ENCODE measurements around the gene PLCB3. TPM values are rescaled to one million over a fixed set of nuclear protein-coding genes. Genes with fewer than 3 reads are reported as not detected.

The PLCB3 gene
- total RNA-seq, 8 experiments from 2014 or later = 5.6 to 29.5 (median 9.8) TPM

- Histone ChIP-seq H3K4me3 (peak overlapping the region; percentile 80 to 96 (median 88)), H3K27ac (peak overlapping the region; percentile 47 to 79), H3K4me1 (replicated peaks in 1 of 2) (peaks cover 11 to 14% of the 10 kb centered on the region in 2 donors)
- ATAC-seq (replicated peaks in 6 of 8) = peak in 3 of 8 experiments; percentile 0 to 9 (median 2)
- 0 to 87% (median 50%) methylated on average over 1 to 7 of the region's 40 CpGs; no CpG with 5 or more reads in 5 of the 10 experiments for WGBS, 10 experiments
- in situ Hi-C loops (cut with MboI; ENCODE audit: low pct_unique_long_range_greater_than_20kb in 2 of 9, low sequenced_read_pairs in 9 of 9, unreplicated experiment in 9 of 9) = no loop called here
Observed at GRCh38 chr11:64285885-64286800, 34.8 kb downstream of the PLCB3 start.

- Histone ChIP-seq H3K27ac (no peak overlapping the region), H3K4me1 (replicated peaks in 1 of 2) (peaks cover 13 to 17% of the 10 kb centered on the region in 2 donors), H3K4me3 (no peak overlapping the region)
- in situ Hi-C loops (cut with MboI; ENCODE audit: low pct_unique_long_range_greater_than_20kb in 2 of 9, low sequenced_read_pairs in 9 of 9, unreplicated experiment in 9 of 9) = no loop called here
- ATAC-seq (replicated peaks in 6 of 8) = no peak
- WGBS, 10 experiments = 57 to 100% (median 60%) methylated on average over 1 to 5 of the region's 9 CpGs; no CpG with 5 or more reads in 7 of the 10 experiments
Observed at GRCh38 chr11:64286801-64287159, 35.5 kb downstream of the PLCB3 start.

GRCh38 chr11:64287676-64288352 lies 36.5 kb downstream of the PLCB3 start:
- no peak overlapping the region for H3K27ac ChIP-seq
- H3K4me1 ChIP-seq (replicated peaks in 1 of 2) = peaks cover 13 to 17% of the 10 kb centered on the region in 2 donors
- 80 to 93% (median 90%) methylated on average over 1 to 14 of the region's 33 CpGs; no CpG with 5 or more reads in 6 of the 10 experiments for WGBS, 10 experiments
- H3K4me3 ChIP-seq = no peak overlapping the region
- no peak for ATAC-seq (replicated peaks in 6 of 8)
- in situ Hi-C loops (cut with MboI; ENCODE audit: low pct_unique_long_range_greater_than_20kb in 2 of 9, low sequenced_read_pairs in 9 of 9, unreplicated experiment in 9 of 9) = no loop called here

- no peak overlapping the region for H3K4me3 ChIP-seq
- ATAC-seq (replicated peaks in 6 of 8) = no peak
- H3K27ac ChIP-seq = no peak overlapping the region
- H3K4me1 ChIP-seq (replicated peaks in 1 of 2) = peaks cover 13 to 17% of the 10 kb centered on the region in 2 donors
- WGBS, 10 experiments = 100% methylated on average over 1 of the region's 9 CpGs; no CpG with 5 or more reads in 9 of the 10 experiments
- in situ Hi-C loops (cut with MboI; ENCODE audit: low pct_unique_long_range_greater_than_20kb in 2 of 9, low sequenced_read_pairs in 9 of 9, unreplicated experiment in 9 of 9) = no loop called here
Observed at GRCh38 chr11:64288353-64288750, 37.0 kb downstream of the PLCB3 start.

- WGBS, 10 experiments = 36% methylated on average over 2 of the region's 13 CpGs; no CpG with 5 or more reads in 9 of the 10 experiments
- H3K4me1 ChIP-seq (replicated peaks in 1 of 2) = peaks cover 9 to 11% of the 10 kb centered on the region in 2 donors
- in situ Hi-C loops (cut with MboI; ENCODE audit: low pct_unique_long_range_greater_than_20kb in 2 of 9, low sequenced_read_pairs in 9 of 9, unreplicated experiment in 9 of 9) = no loop called here
- H3K27ac ChIP-seq = no peak overlapping the region
- no peak overlapping the region for H3K4me3 ChIP-seq
- ATAC-seq (replicated peaks in 6 of 8) = no peak
Observed at GRCh38 chr11:64289002-64289564, 37.8 kb downstream of the PLCB3 start.

- H3K4me1 ChIP-seq (replicated peaks in 1 of 2) = peaks cover 9 to 11% of the 10 kb centered on the region in 2 donors
- no peak overlapping the region for H3K27ac ChIP-seq
- H3K4me3 ChIP-seq = peak overlapping the region in 4 of 5 donors; percentile 29 to 39 (median 36)
- in situ Hi-C loops (cut with MboI; ENCODE audit: low pct_unique_long_range_greater_than_20kb in 2 of 9, low sequenced_read_pairs in 9 of 9, unreplicated experiment in 9 of 9) = no loop called here
- no peak for ATAC-seq (replicated peaks in 6 of 8)
- WGBS, 10 experiments = 0 to 100% (median 49%) methylated on average over 1 to 3 of the region's 10 CpGs; no CpG with 5 or more reads in 2 of the 10 experiments
Observed at GRCh38 chr11:64290352-64291261, 39.3 kb downstream of the PLCB3 start.

- Histone ChIP-seq H3K4me1 (replicated peaks in 1 of 2) (peaks cover 7 to 8% of the 10 kb centered on the region in 2 donors), H3K4me3 (peak within 1 kb of the TSS; percentile 29 to 39 (median 34)), H3K27ac (no peak within 1 kb of the TSS)
- peak in 4 of 8 experiments; percentile 3 to 22 (median 6) for ATAC-seq (replicated peaks in 6 of 8)
- in situ Hi-C loops (cut with MboI; ENCODE audit: low pct_unique_long_range_greater_than_20kb in 2 of 9, low sequenced_read_pairs in 9 of 9, unreplicated experiment in 9 of 9) = no loop called here
- no CpG with 5 or more reads among the region's 45 CpGs for WGBS, 10 experiments
Observed at GRCh38 chr11:64291262-64291751, 40.0 kb downstream of the PLCB3 start, which contains the start of gene KCNK4. KCNK4 (plus strand) TSS chr11:64291302; CDS start chr11:64293019, 1,717 bp downstream.

GRCh38 chr11:64291752-64292459 lies 40.6 kb downstream of the PLCB3 start:
- Histone ChIP-seq H3K4me3 (peak overlapping the region; percentile 29 to 39 (median 34)), H3K27ac (no peak overlapping the region), H3K4me1 (replicated peaks in 1 of 2) (peaks cover 3 to 4% of the 10 kb centered on the region in 2 donors)
- ATAC-seq (replicated peaks in 6 of 8) = peak; percentile 38 to 70 (median 57)
- in situ Hi-C loops (cut with MboI; ENCODE audit: low pct_unique_long_range_greater_than_20kb in 2 of 9, low sequenced_read_pairs in 9 of 9, unreplicated experiment in 9 of 9) = no loop called here
- WGBS, 10 experiments = 0% methylated on average over 2 of the region's 96 CpGs; no CpG with 5 or more reads in 8 of the 10 experiments

- H3K27ac ChIP-seq = no peak overlapping the region
- ATAC-seq (replicated peaks in 6 of 8) = peak in 6 of 8 experiments; percentile 12 to 43 (median 36)
Observed at GRCh38 chr11:64292460-64293254, 41.3 kb downstream of the PLCB3 start.

GRCh38 chr11:64294774-64295173 lies 43.4 kb downstream of the PLCB3 start:
- no peak overlapping the region for H3K27ac ChIP-seq
- in situ Hi-C loops (cut with MboI; ENCODE audit: low pct_unique_long_range_greater_than_20kb in 2 of 9, low sequenced_read_pairs in 9 of 9, unreplicated experiment in 9 of 9) = no loop called here
- WGBS, 10 experiments = 0 to 80% (median 60%) methylated on average over 1 of the region's 3 CpGs; no CpG with 5 or more reads in 7 of the 10 experiments
- peaks cover 3 to 20% of the 10 kb centered on the region in 2 donors for H3K4me1 ChIP-seq (replicated peaks in 1 of 2)
- ATAC-seq (replicated peaks in 6 of 8) = peak in 1 of 8 experiments; percentile 4
- no peak overlapping the region for H3K4me3 ChIP-seq

More at GRCh38 chr11:64292460-64293254, 41.3 kb downstream of the PLCB3 start:
- WGBS, 10 experiments = 13 to 100% (median 91%) methylated on average over 2 to 7 of the region's 42 CpGs; no CpG with 5 or more reads in 7 of the 10 experiments
- Histone ChIP-seq H3K4me1 (replicated peaks in 1 of 2) (peaks cover 3 to 10% of the 10 kb centered on the region in 2 donors), H3K4me3 (peak overlapping the region; percentile 29 to 39 (median 34))
- in situ Hi-C loops (cut with MboI; ENCODE audit: low pct_unique_long_range_greater_than_20kb in 2 of 9, low sequenced_read_pairs in 9 of 9, unreplicated experiment in 9 of 9) = no loop called here

- H3K27ac ChIP-seq = no peak overlapping the region
- in situ Hi-C loops (cut with MboI; ENCODE audit: low pct_unique_long_range_greater_than_20kb in 2 of 9, low sequenced_read_pairs in 9 of 9, unreplicated experiment in 9 of 9) = no loop called here
- ATAC-seq (replicated peaks in 6 of 8) = no peak
- H3K4me1 ChIP-seq (replicated peaks in 1 of 2) = peaks cover 3 to 26% of the 10 kb centered on the region in 2 donors
- no peak overlapping the region for H3K4me3 ChIP-seq
- WGBS, 10 experiments = 52 to 100% (median 83%) methylated on average over 1 to 2 of the region's 4 CpGs; no CpG with 5 or more reads in 6 of the 10 experiments
Observed at GRCh38 chr11:64295760-64296159, 44.4 kb downstream of the PLCB3 start.
